Dedifferentiated amniotic fluid mesenchymal stem cell (primary cell): Measurements from ENCODE around the gene MBOAT1.

Source experiments
- DNase-seq: peaks from one replicate; pipeline ENCODE4 v3.0.0-alpha.2; 2016; ENCODE audit errors: extremely low spot score

The MBOAT1 gene

GRCh38 chr6:20137240-20137639 is 75.0 kb downstream of the MBOAT1 start:
- DNase-seq = no peak

GRCh38 chr6:20135677-20136268 is 76.5 kb downstream of the MBOAT1 start:
- no peak for DNase-seq

- DNase-seq = no peak
Observed at GRCh38 chr6:20134613-20135012, 77.7 kb downstream of the MBOAT1 start.

- no peak for DNase-seq
Observed at GRCh38 chr6:20129290-20130088, 82.8 kb downstream of the MBOAT1 start.

- no peak for DNase-seq
Observed at GRCh38 chr6:20128018-20128417, 84.3 kb downstream of the MBOAT1 start.

- DNase-seq = no peak
Observed at GRCh38 chr6:20126789-20127653, 85.2 kb downstream of the MBOAT1 start.

GRCh38 chr6:20126102-20126752 is 86.0 kb downstream of the MBOAT1 start:
- no peak for DNase-seq

- DNase-seq = no peak
Observed at GRCh38 chr6:20124545-20124944, 87.7 kb downstream of the MBOAT1 start.

GRCh38 chr6:20119485-20119884 is 92.8 kb downstream of the MBOAT1 start:
- DNase-seq = no peak

GRCh38 chr6:20118892-20119291 is 93.4 kb downstream of the MBOAT1 start:
- DNase-seq = no peak

- DNase-seq = no peak
Observed at GRCh38 chr6:20117474-20117873, 94.8 kb downstream of the MBOAT1 start.

GRCh38 chr6:20116792-20117191 is 95.5 kb downstream of the MBOAT1 start:
- no peak for DNase-seq

GRCh38 chr6:20115246-20115980 is 96.9 kb downstream of the MBOAT1 start:
- DNase-seq = no peak

GRCh38 chr6:20113649-20114224 is 98.5 kb downstream of the MBOAT1 start:
- no peak for DNase-seq

GRCh38 chr6:20112841-20113240 is 99.4 kb downstream of the MBOAT1 start:
- no peak for DNase-seq

GRCh38 chr6:20112241-20112640 is 100.0 kb downstream of the MBOAT1 start:
- no peak for DNase-seq

GRCh38 chr6:20110478-20110877 is 101.8 kb downstream of the MBOAT1 start:
- no peak for DNase-seq

- DNase-seq = no peak
Observed at GRCh38 chr6:20109526-20109925, 102.7 kb downstream of the MBOAT1 start.

GRCh38 chr6:20105838-20106237 is 106.4 kb downstream of the MBOAT1 start:
- no peak for DNase-seq

GRCh38 chr6:20104696-20105095 is 107.6 kb downstream of the MBOAT1 start:
- no peak for DNase-seq
